Gastroesophageal sphincter (tissue), 4 donors: ENCODE data around the gene CD300LD. TPM values are rescaled to one million over a fixed set of nuclear protein-coding genes. Genes with fewer than 3 reads are reported as not detected.

Experiments
- total RNA-seq, 4 donors: library from RNA; depleted of rRNA; stranded (reverse); fragments of >200 nt; gene quantifications; one replicate each; pipeline ENCODE4 v1.1.0, GENCODE V29; 2016

CD300LD gene
- total RNA-seq, 4 donors from 2014 or later, result not detected

Other genes starting within 250 kb of the CD300LD start
- gene BTBD17, start 230.4 kb downstream of the CD300LD start, total RNA-seq, result not detected
- 1 to 10 TPM in 1 of 4 donors, not detected in 3; 1.1 TPM for gene GPR142, start 224.8 kb downstream of the CD300LD start, total RNA-seq
- 10 to 100 TPM; 11.3 to 27.2 (median 14.3) TPM for gene GPRC5C, start 160.2 kb downstream of the CD300LD start, total RNA-seq
- gene CD300A, start 125.6 kb downstream of the CD300LD start, total RNA-seq, result 1 to 10 TPM; 2.0 to 5.8 (median 3.1) TPM
- gene CD300LB, start 60.8 kb downstream of the CD300LD start, total RNA-seq, result 1 to 10 TPM in 1 of 4 donors, under 1 TPM in 1, not detected in 2; 0.67 to 1.0 TPM
- gene CD300C, start 46.2 kb downstream of the CD300LD start, total RNA-seq, result 1 to 10 TPM in 1 of 4 donors, under 1 TPM in 1, not detected in 2; 0.54 to 2.3 TPM
- not detected for gene CD300H, start 24.8 kb downstream of the CD300LD start, total RNA-seq
- 1 to 10 TPM in 1 of 4 donors, under 1 TPM in 3; 0.16 to 3.9 (median 0.41) TPM for gene CD300E, start 31.5 kb upstream of the CD300LD start, total RNA-seq
- under 1 TPM in 1 of 4 donors, not detected in 3; 0.27 TPM for gene CD300LF, start 120.6 kb upstream of the CD300LD start, total RNA-seq
- gene RAB37, start 145.0 kb upstream of the CD300LD start, total RNA-seq, result 1 to 10 TPM; 1.2 to 5.1 (median 2.0) TPM
- gene NHERF1, start 156.3 kb upstream of the CD300LD start, total RNA-seq, result 10 to 100 TPM; 10.3 to 25.7 (median 19.9) TPM
- 10 to 100 TPM; 21.7 to 34.7 (median 26.3) TPM for gene NAT9, start 184.1 kb upstream of the CD300LD start, total RNA-seq